MM.1S (cell line): Measurements from ENCODE around the gene PARP3.

Experiments
- DNase-seq: peaks from one replicate; pipeline ENCODE4 v3.0.0-alpha.2; 2015
- H2AFZ ChIP-seq: fragments of 300-600 bp; sonication (generic); 2 replicates; pipeline ENCODE4 v1.6.0; 2016; ENCODE audit warnings: antibody characterized with exemption, low read length
- H3F3A ChIP-seq: fragments of 300-600 bp; sonication (generic); 2 replicates; pipeline ENCODE4 v1.6.1; 2016; ENCODE audit warnings: mild to moderate bottlenecking, antibody characterized with exemption, low read length, moderate library complexity, mixed read lengths; ENCODE audit not compliant: insufficient read depth
- H3K27ac ChIP-seq: fragments of 300-600 bp; sonication (generic); 2 replicates; pipeline ENCODE4 v1.5.1; 2016; ENCODE audit warnings: mild to moderate bottlenecking, low read length
- H3K27me3 ChIP-seq: fragments of 300-600 bp; sonication (generic); replicated peaks from 2 replicates; pipeline ENCODE4 v1.6.0; 2016; ENCODE audit warnings: low read length; ENCODE audit not compliant: insufficient read depth
- H3K36me3 ChIP-seq: fragments of 300-600 bp; sonication (generic); replicated peaks from 2 replicates; pipeline ENCODE4 v1.6.1; 2016; ENCODE audit warnings: mild to moderate bottlenecking, low read length, mixed read lengths; ENCODE audit not compliant: insufficient read depth
- H3K4me1 ChIP-seq: fragments of 300-600 bp; sonication (generic); 2 replicates; pipeline ENCODE4 v1.6.1; 2016; ENCODE audit warnings: low read length, mixed read lengths
- H3K4me2 ChIP-seq: fragments of 300-600 bp; sonication (generic); 2 replicates; pipeline ENCODE4 v1.6.0; 2016; ENCODE audit warnings: low read depth, low read length
- H3K4me3 ChIP-seq: fragments of 300-600 bp; sonication (generic); 2 replicates; pipeline ENCODE4 v1.5.1; 2016; ENCODE audit warnings: low read length, mixed read lengths
- H3K79me2 ChIP-seq: fragments of 300-600 bp; sonication (generic); 2 replicates; pipeline ENCODE4 v1.6.1; 2016; ENCODE audit warnings: mixed run types, low read length, mixed read lengths
- H3K9ac ChIP-seq: fragments of 300-600 bp; sonication (generic); 2 replicates; pipeline ENCODE4 v1.6.1; 2016; ENCODE audit warnings: low read length, mixed read lengths
- H3K9me2 ChIP-seq: fragments of 300-600 bp; sonication (generic); replicated peaks from 2 replicates; pipeline ENCODE4 v1.6.1; 2016; ENCODE audit warnings: mild to moderate bottlenecking, low read length, mixed read lengths; ENCODE audit not compliant: insufficient read depth
- H3K9me3 ChIP-seq: fragments of 300-600 bp; sonication (generic); replicated peaks from 2 replicates; pipeline ENCODE4 v1.6.1; 2016; ENCODE audit warnings: mild to moderate bottlenecking, low read length, mixed read lengths; ENCODE audit not compliant: insufficient read depth
- H4K20me1 ChIP-seq: fragments of 300-600 bp; sonication (generic); 2 replicates; pipeline ENCODE4 v1.6.1; 2016; ENCODE audit warnings: mild to moderate bottlenecking, low read length, moderate library complexity, mixed read lengths; ENCODE audit not compliant: insufficient read depth
- CTCF ChIP-seq: fragments of 300-600 bp; sonication (generic); IDR thresholded peaks from 2 replicates; pipeline ENCODE4 v1.5.1; 2016; ENCODE audit warnings: antibody characterized with exemption, low read length, mixed read lengths
- EZH2 ChIP-seq: fragments of 300-600 bp; sonication (generic); optimal IDR thresholded peaks from 2 replicates; pipeline ENCODE3; 2017; ENCODE audit warnings: low read depth, mild to moderate bottlenecking, antibody characterized with exemption, low read length, mixed read lengths
- EZH2phosphoT487 ChIP-seq: fragments of 300-600 bp; sonication (generic); IDR thresholded peaks from 2 replicates; pipeline ENCODE4 v1.6.1; 2018; ENCODE audit warnings: antibody characterized with exemption, low read length

Gene PARP3

GRCh38 chr3:51932471-51933370 lies 9.4 kb upstream of the PARP3 start:
- Histone ChIP-seq H3K4me2 (no peak overlapping the region), H3K9me3 (no peaks in the 10 kb centered on the region), H3K27me3 (no peaks in the 10 kb centered on the region), H3K27ac (no peak overlapping the region), H3K9me2 (no peaks in the 10 kb centered on the region), H3K4me1 (no peaks in the 10 kb centered on the region), H3K36me3 (peaks cover 5% of the 10 kb centered on the region; the same call in 1 of the 2 replicates), H3K4me3 (no peak overlapping the region), H2AFZ (no peak overlapping the region), H3K9ac (no peak overlapping the region), H4K20me1 (no peaks in the 10 kb centered on the region), H3K79me2 (peaks cover 4% of the 10 kb centered on the region; the same call in 1 of the 2 replicates), H3F3A (no peaks in the 10 kb centered on the region)
- no peak for DNase-seq
- no peak for TF ChIP-seq EZH2
- no peak for TF ChIP-seq CTCF
- TF ChIP-seq EZH2phosphoT487: no peak

- Histone ChIP-seq H2AFZ (no peak overlapping the region), H3F3A (no peaks in the 10 kb centered on the region), H3K4me1 (no peaks in the 10 kb centered on the region), H3K27ac (no peak overlapping the region), H3K4me3 (no peak overlapping the region), H3K9me2 (no peaks in the 10 kb centered on the region), H3K36me3 (peaks cover 5% of the 10 kb centered on the region; the same call in 1 of the 2 replicates), H3K79me2 (peaks cover 13% of the 10 kb centered on the region), H3K4me2 (no peak overlapping the region), H3K27me3 (no peaks in the 10 kb centered on the region), H3K9me3 (no peaks in the 10 kb centered on the region), H4K20me1 (no peaks in the 10 kb centered on the region), H3K9ac (no peak overlapping the region)
- no peak for DNase-seq
- TF ChIP-seq EZH2phosphoT487 (no peak), EZH2 (no peak), CTCF (no peak)
Observed at GRCh38 chr3:51933471-51934138, 8.6 kb upstream of the PARP3 start.

GRCh38 chr3:51934139-51934850 lies 7.9 kb upstream of the PARP3 start:
- peaks cover 5% of the 10 kb centered on the region; the same call in 1 of the 2 replicates for H3K36me3 ChIP-seq

More at GRCh38 chr3:51934139-51934850, 7.9 kb upstream of the PARP3 start:
- Histone ChIP-seq H3K27ac (no peak overlapping the region), H3K9me3 (no peaks in the 10 kb centered on the region), H3K4me2 (no peak overlapping the region), H3K9me2 (no peaks in the 10 kb centered on the region), H2AFZ (no peak overlapping the region), H3K9ac (no peak overlapping the region), H4K20me1 (0 out of 2 replicates have a peak, but pooled peaks cover 2% of the 10 kb centered on the region), H3K79me2 (peaks cover 20% of the 10 kb centered on the region), H3F3A (no peaks in the 10 kb centered on the region), H3K4me3 (no peak overlapping the region), H3K27me3 (no peaks in the 10 kb centered on the region), H3K4me1 (no peaks in the 10 kb centered on the region)
- no peak for TF ChIP-seq EZH2
- TF ChIP-seq EZH2phosphoT487: no peak
- no peak for TF ChIP-seq CTCF
- no peak for DNase-seq
